Measurements from ENCODE around the gene KRT1. TPM values are rescaled to one million over a fixed set of nuclear protein-coding genes. Genes with fewer than 3 reads are reported as not detected.

The KRT1 gene
- total RNA-seq, 4 donors from 2014 or later = not detected

DNA sequence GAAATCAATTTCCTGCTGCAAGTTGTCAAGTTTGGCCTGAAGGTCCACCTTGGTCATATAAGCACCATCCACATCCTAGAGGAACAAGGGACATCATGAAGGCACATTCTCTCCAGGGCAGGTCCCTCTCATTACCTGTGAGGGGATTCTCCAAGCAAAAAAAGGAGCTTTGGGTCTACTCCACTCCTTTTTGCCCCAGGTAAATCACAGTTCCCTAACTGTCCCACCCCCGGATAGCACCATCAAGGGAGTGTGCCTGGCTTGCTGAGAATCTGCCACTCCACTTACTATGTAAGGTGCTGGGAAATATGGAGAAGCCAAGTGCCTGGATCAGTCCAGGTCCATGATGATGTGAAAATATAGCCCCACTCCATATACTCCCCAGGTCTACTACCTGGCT, 2.5 kb downstream of the KRT1 start:
- Histone ChIP-seq H3K4me3 (no peak overlapping the region), H3K4me1 (peaks cover 0 to 38% (median 14%) of the 10 kb centered on the region in 4 donors), H3K9me3 (no peaks in the 10 kb centered on the region), H3K27ac (replicated peaks in 1 of 4) (no peak overlapping the region), H3K27me3 (peaks cover 0 to 9% (median 0%) of the 10 kb centered on the region in 4 donors), H3K36me3 (no peaks in the 10 kb centered on the region)
- intact Hi-C loops (cut with DNase I) = no loop called here
- WGBS = 50% methylated on average over 1 of the region's 1 CpG
- DNase-seq (ENCODE audit: extremely low spot score) = no peak
- no peak for TF ChIP-seq EP300 (IDR thresholded peaks at IDR 0.05)
- TF ChIP-seq POLR2A (IDR thresholded peaks at IDR 0.05; ENCODE audit: low read depth) = no peak
- TF ChIP-seq, protein P1, sequence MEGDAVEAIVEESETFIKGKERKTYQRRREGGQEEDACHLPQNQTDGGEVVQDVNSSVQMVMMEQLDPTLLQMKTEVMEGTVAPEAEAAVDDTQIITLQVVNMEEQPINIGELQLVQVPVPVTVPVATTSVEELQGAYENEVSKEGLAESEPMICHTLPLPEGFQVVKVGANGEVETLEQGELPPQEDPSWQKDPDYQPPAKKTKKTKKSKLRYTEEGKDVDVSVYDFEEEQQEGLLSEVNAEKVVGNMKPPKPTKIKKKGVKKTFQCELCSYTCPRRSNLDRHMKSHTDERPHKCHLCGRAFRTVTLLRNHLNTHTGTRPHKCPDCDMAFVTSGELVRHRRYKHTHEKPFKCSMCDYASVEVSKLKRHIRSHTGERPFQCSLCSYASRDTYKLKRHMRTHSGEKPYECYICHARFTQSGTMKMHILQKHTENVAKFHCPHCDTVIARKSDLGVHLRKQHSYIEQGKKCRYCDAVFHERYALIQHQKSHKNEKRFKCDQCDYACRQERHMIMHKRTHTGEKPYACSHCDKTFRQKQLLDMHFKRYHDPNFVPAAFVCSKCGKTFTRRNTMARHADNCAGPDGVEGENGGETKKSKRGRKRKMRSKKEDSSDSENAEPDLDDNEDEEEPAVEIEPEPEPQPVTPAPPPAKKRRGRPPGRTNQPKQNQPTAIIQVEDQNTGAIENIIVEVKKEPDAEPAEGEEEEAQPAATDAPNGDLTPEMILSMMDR (IDR thresholded peaks at IDR 0.05) = no peak
- TF ChIP-seq POLR2AphosphoS5 (IDR thresholded peaks at IDR 0.05) = no peak

DNA sequence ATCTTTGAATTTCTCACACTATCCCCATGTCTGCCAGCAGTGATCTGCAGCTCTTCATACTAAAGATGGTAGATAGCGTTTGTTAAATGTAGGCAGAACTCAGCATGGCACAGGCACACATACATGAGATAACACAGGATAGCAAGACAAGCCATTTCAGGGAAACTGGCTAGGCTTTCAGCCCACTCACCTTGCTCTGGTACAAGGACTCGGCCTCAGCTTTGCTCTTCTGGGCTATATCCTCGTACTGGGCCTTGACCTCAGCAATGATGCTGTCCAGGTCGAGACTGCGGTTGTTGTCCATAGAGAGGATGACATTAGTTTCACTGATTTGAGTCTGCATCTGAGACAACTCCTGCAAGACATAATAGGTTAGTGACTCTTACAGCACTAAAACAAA, 3.1 kb downstream of the KRT1 start:
- DNase-seq (ENCODE audit: extremely low spot score) = no peak
- H3K9me3 ChIP-seq = no peaks in the 10 kb centered on the region
- 100% methylated on average over 5 of the region's 5 CpGs for WGBS
- peaks cover 0 to 9% (median 0%) of the 10 kb centered on the region in 4 donors for H3K27me3 ChIP-seq
- no peak overlapping the region for H3K4me3 ChIP-seq
- TF ChIP-seq, protein P1 (IDR thresholded peaks at IDR 0.05) = no peak
- TF ChIP-seq EP300 (IDR thresholded peaks at IDR 0.05) = no peak
- no peaks in the 10 kb centered on the region for H3K36me3 ChIP-seq
- H3K4me1 ChIP-seq = peaks cover 0 to 35% (median 17%) of the 10 kb centered on the region in 4 donors
- intact Hi-C loops (cut with DNase I) = no loop called here
- no peak overlapping the region for H3K27ac ChIP-seq (replicated peaks in 1 of 4)

DNA sequence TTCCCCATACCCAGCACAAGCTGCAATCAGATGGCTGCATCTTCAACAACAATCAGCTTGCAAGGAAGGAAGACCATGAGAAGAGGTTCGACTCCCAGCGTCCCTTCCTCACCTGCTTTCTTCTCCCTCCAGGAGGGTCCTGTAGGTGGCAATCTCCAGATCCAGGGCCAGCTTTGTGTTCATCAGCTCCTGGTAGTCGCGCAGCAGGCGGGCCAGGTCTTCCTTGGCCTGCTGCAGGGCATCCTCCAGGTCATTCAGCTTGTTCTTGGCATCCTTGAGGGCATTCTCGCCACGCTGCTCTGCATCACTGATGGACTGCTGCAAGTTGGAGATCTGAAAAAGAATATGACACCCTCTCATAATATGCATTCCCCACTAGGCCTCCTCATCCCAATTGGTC, 4.0 kb downstream of the KRT1 start:
- H3K36me3 ChIP-seq = no peaks in the 10 kb centered on the region
- 94% methylated on average over 6 of the region's 7 CpGs for WGBS
- H3K27ac ChIP-seq (replicated peaks in 1 of 4) = no peak overlapping the region
- TF ChIP-seq POLR2A (IDR thresholded peaks at IDR 0.05; ENCODE audit: low read depth) (no peak), POLR2AphosphoS5 (IDR thresholded peaks at IDR 0.05) (no peak), EP300 (IDR thresholded peaks at IDR 0.05) (no peak)
- TF ChIP-seq, protein P1 (IDR thresholded peaks at IDR 0.05) = no peak
- intact Hi-C loops (cut with DNase I) = no loop called here
- peaks cover 0 to 34% (median 17%) of the 10 kb centered on the region in 4 donors for H3K4me1 ChIP-seq
- no peaks in the 10 kb centered on the region for H3K9me3 ChIP-seq
- H3K27me3 ChIP-seq = peaks cover 0 to 9% (median 0%) of the 10 kb centered on the region in 4 donors
- H3K4me3 ChIP-seq = no peak overlapping the region
- DNase-seq (ENCODE audit: extremely low spot score) = no peak

DNA sequence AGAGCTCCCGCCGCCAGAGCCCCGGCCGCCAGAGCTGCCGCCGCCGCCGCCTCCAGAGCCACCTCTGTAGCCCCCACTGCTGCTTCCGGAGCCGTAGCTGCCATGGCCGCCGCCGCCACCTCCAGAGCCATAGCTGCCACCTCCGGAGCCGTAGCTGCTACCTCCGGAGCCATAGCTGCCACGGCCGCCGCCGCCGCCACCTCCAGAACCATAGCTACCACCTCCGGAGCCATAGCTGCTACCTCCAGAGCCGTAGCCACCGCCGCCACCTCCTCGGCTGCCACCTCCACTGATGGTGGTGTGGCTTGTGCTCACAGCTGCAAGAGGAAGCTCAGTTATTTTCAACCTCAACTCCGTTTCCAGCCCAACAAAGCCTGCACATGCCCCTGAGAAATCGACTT, 4.9 kb downstream of the KRT1 start:
- Histone ChIP-seq H3K27me3 (peaks cover 0 to 5% (median 0%) of the 10 kb centered on the region in 4 donors), H3K4me1 (peaks cover 0 to 34% (median 17%) of the 10 kb centered on the region in 4 donors), H3K4me3 (no peak overlapping the region), H3K27ac (replicated peaks in 1 of 4) (no peak overlapping the region), H3K9me3 (no peaks in the 10 kb centered on the region), H3K36me3 (no peaks in the 10 kb centered on the region)
- TF ChIP-seq POLR2AphosphoS5 (IDR thresholded peaks at IDR 0.05) (no peak), EP300 (IDR thresholded peaks at IDR 0.05) (no peak), POLR2A (IDR thresholded peaks at IDR 0.05; ENCODE audit: low read depth) (no peak)
- TF ChIP-seq, protein P1 (IDR thresholded peaks at IDR 0.05) = no peak
- intact Hi-C loops (cut with DNase I) = no loop called here
- WGBS = 90% methylated on average over 20 of the region's 28 CpGs
- DNase-seq (ENCODE audit: extremely low spot score) = no peak

DNA sequence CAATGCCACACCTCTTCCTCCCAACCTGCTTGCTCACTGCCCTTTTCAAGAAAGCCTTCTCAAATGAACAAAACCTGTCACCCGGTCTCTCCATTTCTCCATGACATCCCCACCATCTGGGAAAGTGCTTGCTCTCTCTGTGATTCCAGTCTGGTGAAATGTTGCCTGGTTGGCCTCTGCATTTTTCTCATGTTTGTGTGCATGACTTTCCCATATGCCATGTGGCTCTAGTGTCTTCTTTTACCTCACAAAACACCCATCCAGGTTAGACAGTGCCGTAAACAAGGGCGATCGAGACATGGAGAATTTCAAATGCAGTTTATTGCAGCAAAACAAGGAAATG, 5.8 kb downstream of the KRT1 start:
- no peaks in the 10 kb centered on the region for H3K36me3 ChIP-seq
- no peak for DNase-seq (ENCODE audit: extremely low spot score)
- H3K27me3 ChIP-seq = no peaks in the 10 kb centered on the region
- no peak for TF ChIP-seq POLR2AphosphoS5 (IDR thresholded peaks at IDR 0.05)
- no peak for TF ChIP-seq EP300 (IDR thresholded peaks at IDR 0.05)
- TF ChIP-seq, protein P1 (IDR thresholded peaks at IDR 0.05) = no peak
- no peak for TF ChIP-seq POLR2A (IDR thresholded peaks at IDR 0.05; ENCODE audit: low read depth)
- H3K27ac ChIP-seq (replicated peaks in 1 of 4) = no peak overlapping the region
- intact Hi-C loops (cut with DNase I) = no loop called here
- H3K9me3 ChIP-seq = no peaks in the 10 kb centered on the region
- 99% methylated on average over 4 of the region's 4 CpGs for whole genome bisulfite sequencing
- H3K4me3 ChIP-seq = no peak overlapping the region
- peaks cover 0 to 34% (median 17%) of the 10 kb centered on the region in 4 donors for H3K4me1 ChIP-seq

Measured in esophagus muscularis mucosa (tissue), 4 donors.